H1 (cell line): ENCODE results near the gene SOX10.

ENCODE experiments used
- FOSL1 ChIP-seq: IDR thresholded peaks from 2 replicates; pipeline ENCODE4 v1.6.1; 2011; ENCODE audit warnings: mild to moderate bottlenecking, low read depth, low read length, moderate library complexity; ENCODE audit not compliant: insufficient read depth
- JUN ChIP-seq: IDR thresholded peaks from 2 replicates; pipeline ENCODE4 v1.6.1; 2011; ENCODE audit warnings: low read depth, mild to moderate bottlenecking, improper control_type of control experiment, low read length
- KDM4A ChIP-seq: IDR thresholded peaks from one replicate; pipeline ENCODE4 v1.7.1; 2012; ENCODE audit warnings: low read depth, mild to moderate bottlenecking, moderate library complexity, low read length, inconsistent platforms; ENCODE audit not compliant: severe bottlenecking
- KDM5A ChIP-seq: fragments of 200-600 bp; IDR thresholded peaks from 2 replicates; pipeline ENCODE4 v1.7.1; 2012; ENCODE audit warnings: mild to moderate bottlenecking, low read length, inconsistent platforms, mixed read lengths
- TF ChIP-seq, protein P1 (sequence below), 3 experiments: IDR thresholded peaks; 1 replicate in 2 of 3; 2 replicates in 1 of 3; pipeline versions ENCODE4 v1.5.1 to v1.6.1; 2011; ENCODE audit warnings: low read length in 3 of 3, mild to moderate bottlenecking in 3 of 3, inconsistent platforms in 2 of 3, low read depth in 1 of 3, moderate library complexity in 1 of 3; ENCODE audit not compliant: insufficient read depth in 1 of 3; ENCODE audit errors: control extremely low read depth in 1 of 3
- TF ChIP-seq, protein P2 (sequence below): IDR thresholded peaks from 2 replicates; pipeline ENCODE4 v1.6.1; 2012; ENCODE audit warnings: inconsistent platforms

DNA sequence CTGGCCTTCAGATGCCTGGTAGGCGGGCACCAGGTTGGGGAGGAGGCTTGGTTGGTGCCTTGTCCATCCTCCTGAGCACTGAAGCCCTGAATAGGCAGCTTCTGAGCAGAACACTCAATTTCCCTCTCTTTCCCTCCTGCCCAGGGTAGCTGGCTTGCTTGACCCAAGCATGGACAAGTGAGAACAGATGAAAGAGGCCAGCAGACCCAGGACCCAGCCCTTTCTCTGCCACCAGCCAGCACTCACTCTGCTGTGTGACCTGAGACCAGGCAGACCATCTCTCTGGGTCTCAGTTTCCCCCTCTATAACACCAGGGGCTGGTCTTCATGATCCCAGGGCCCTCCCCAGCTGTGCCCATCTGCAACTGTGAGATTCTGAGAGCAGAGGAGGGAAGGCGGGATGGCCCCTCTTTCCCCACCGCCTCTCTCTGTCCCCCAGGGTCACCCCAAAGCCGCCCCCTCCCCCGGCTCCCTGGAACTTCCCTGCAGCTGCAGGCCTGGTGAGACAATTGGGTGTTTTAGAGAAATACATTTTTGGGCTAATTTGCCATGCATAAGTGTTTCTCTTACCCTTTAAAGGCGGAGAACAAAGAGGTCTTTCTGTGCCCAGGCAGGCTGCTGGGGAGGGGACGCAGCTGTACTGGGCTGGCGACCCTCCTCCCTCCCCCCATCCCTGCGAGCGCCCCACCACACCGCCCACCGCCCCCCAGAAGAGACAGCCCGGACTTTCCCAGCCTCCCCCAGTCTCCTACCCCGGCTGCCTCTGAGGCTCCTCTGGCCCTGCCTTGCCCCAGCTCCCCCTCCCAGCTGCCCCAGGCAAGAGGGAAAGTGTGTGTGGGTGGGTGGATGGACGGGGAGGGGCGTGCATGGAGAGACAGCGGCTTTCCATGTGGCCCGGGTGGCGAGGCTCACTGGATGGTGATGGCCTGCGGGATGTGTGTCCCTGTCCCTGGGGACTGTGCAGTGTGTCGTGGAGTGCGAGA, 42.1 kb upstream of the SOX10 start:
- TF ChIP-seq, protein P1, sequence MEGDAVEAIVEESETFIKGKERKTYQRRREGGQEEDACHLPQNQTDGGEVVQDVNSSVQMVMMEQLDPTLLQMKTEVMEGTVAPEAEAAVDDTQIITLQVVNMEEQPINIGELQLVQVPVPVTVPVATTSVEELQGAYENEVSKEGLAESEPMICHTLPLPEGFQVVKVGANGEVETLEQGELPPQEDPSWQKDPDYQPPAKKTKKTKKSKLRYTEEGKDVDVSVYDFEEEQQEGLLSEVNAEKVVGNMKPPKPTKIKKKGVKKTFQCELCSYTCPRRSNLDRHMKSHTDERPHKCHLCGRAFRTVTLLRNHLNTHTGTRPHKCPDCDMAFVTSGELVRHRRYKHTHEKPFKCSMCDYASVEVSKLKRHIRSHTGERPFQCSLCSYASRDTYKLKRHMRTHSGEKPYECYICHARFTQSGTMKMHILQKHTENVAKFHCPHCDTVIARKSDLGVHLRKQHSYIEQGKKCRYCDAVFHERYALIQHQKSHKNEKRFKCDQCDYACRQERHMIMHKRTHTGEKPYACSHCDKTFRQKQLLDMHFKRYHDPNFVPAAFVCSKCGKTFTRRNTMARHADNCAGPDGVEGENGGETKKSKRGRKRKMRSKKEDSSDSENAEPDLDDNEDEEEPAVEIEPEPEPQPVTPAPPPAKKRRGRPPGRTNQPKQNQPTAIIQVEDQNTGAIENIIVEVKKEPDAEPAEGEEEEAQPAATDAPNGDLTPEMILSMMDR (IDR thresholded peaks at IDR 0.05; ENCODE audit: control extremely low read depth in 1 of 3, insufficient read depth in 1 of 3, low read depth in 1 of 3, low read length in 3 of 3), result no peak
- TF ChIP-seq, protein P2, sequence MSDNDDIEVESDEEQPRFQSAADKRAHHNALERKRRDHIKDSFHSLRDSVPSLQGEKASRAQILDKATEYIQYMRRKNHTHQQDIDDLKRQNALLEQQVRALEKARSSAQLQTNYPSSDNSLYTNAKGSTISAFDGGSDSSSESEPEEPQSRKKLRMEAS, result no peak
- TF ChIP-seq KDM4A, result no peak
- TF ChIP-seq KDM5A, result no peak
- no peak for TF ChIP-seq JUN
- TF ChIP-seq FOSL1, result no peak
